NOMO-1 treated with dmso at 0.1 percent for 144 hours (cell line): ENCODE results near the gene CCDC167.

Source experiments
- DNase-seq: peaks from one replicate; lab custom pipeline; 2025; ENCODE audit not compliant: unreplicated experiment; lab: John Stamatoyannopoulos, UW

The CCDC167 gene

DNA sequence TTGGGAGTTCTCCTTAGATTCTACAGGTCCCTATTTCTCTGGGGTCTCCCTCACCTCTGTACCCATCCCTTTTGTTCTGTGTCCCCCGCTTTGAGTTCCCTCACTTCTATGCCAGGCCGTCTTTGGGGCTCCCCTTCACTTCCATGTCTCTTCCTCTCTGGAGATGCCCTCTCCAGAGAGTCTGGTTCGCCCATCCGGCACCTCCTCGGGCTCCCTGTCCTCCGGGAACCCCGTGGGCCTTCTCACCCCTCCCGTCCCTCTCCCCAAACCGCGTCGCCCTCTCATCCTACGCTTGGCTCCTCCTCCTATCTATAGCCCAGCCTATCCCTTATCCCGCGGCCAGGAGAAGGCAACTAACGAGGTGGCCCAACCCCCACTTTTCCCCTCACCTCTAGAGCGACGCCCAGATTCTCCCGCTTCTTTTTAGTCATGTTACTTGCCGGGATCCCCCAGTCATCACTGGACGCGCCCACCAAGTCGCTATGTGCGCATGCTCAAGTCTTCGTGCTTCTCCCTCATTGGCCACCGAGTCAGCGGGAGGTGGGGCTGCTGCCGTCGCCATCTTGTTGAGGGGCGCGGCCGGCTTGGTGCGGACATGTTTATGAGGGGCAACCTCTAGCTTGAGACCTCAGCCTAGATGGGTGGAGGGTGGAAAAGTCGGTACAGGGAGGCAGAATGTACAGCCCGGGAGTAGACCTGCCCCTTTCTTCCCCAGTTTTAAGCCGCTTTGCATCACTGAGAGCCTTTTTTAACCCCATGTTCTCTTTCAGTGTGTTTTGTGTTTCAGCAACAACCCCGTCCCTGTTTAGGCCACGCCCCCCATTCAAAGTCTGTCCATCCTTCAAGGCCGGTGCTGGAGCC is at the start of gene CCDC167:
TSS of gene CCDC167 (minus strand) at position 461 of the 861 bp plus-strand sequence. CDS start at position 431, 30 bp downstream.
- DNase-seq, result peak; percentile 85

DNA sequence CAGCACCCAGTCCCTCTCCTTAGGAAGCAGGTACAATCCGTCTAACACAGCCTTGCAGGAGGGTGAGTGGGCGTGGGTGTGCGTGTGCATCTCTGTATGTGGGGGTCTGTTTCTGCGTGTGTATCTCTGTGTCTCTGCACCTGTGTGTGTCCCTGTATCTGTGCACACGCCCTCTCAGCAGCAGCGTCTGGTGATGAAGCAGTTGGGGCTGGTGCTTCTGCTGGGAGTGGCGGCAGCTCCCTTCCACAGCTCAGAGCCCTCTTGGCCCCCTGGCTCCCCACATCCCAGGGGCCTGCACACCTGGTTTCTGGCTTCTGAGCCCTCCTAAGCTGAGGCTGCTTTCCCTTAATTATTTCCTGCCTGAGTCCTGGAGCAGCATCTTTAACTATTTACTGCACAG is 49.5 kb upstream of the CCDC167 start:
- no peak for DNase-seq

DNA sequence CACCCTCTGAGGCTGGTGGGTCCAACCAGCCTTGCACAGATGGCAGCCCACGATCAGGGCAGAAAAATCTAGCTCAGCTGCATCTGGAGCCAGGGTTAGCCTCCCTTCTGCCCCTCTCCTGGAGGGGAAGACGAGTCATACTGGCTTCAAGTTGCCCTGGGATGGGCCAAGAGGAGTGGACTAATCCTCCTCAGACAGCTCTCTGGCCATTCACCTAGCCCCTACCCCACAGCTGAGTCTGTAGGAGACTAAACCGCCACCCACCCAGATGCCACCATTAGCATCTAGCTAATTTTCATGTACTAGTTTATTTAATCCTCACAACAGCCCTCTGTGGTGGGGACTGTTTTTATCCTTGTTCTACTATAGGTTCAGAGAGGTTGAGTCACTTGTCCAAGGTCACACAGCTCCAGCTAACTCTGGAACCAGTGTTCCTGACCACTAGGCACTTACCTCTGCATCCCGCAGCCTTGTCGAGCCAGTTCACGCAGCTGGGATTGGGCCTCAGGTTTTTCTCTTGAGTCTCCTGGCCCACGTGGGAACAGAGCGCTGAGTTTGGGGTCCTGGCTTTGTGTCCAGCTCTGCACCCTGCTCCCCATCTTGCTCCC is 48.5 kb upstream of the CCDC167 start:
- DNase-seq, result no peak

DNA sequence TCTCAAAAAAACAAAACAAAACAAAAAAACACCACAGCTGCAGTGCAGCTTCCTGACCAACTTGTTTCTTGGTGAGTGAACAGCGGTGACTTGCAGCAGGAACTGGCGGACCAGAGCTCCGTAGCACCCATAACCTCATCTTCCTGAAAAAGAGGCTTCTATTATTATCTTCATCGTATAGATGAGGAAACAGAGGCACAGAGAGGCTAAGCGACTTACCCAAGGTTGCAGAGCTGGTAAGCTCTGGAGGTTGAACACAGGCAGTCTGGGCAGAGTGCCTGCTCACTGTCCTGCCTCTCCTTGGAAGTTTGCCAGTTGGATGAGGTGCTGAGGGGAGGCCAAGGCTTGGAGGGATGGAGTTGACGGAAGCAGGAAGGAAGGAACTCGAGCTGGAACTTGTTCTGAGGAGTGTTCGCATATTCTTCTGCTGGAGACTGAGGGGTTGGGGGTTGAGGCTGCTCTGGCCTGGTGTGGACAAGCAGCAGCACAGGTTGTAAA is 47.9 kb upstream of the CCDC167 start:
- no peak for DNase-seq

DNA sequence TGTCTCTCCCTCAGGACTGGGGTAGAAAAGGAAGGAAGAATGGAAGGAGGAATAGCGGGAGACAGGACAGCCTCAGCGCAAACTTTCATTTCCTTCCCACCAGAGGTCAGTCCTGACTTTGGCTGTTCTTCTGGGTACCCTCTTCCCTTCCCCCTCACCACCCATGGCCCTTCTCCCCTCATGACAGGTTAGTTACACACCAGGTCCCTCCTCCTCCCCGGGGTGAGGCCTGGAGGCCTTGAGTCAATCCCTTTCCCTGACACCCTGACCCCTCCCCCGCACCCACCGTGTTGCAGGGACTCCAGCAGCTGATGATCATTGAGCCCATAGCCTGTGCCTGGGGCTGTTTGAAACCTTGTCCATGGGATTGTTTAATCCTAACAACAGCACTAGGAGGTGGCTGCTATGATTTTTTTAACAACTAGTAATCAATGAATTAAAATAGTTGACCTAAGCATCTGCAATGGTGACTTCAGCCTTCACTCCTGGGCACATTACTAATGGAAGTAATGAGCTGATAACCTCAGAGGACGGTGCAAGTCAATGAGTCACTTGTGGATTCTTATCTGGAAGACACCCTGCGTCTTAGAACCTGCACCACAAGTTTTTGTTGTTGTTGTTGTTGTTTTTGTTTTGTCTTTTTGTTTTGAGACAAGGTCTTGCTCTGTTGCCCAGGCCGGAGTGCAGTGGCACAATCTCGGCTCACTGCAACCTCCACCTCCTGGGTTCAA is 46.6 kb upstream of the CCDC167 start:
- no peak for DNase-seq

DNA sequence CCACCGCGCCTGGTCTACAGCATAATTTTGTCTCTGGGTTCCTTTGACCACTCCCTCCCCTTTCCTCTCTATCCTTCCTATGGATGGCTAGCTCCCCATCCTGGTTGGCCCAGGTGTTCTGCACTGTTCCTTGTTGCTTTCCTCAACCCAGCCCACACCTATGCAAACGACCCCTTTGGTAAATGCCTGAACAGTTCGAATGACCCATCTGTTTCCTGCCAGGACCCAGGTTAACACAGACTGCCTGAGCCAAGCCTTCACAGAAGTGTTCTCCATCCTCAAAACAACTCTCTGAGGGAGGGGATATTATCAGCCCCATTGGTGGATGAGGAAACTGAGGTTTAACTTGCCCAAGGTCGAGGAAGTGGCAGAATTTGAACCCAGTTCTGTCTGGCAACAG is 44.8 kb upstream of the CCDC167 start:
- no peak for DNase-seq

DNA sequence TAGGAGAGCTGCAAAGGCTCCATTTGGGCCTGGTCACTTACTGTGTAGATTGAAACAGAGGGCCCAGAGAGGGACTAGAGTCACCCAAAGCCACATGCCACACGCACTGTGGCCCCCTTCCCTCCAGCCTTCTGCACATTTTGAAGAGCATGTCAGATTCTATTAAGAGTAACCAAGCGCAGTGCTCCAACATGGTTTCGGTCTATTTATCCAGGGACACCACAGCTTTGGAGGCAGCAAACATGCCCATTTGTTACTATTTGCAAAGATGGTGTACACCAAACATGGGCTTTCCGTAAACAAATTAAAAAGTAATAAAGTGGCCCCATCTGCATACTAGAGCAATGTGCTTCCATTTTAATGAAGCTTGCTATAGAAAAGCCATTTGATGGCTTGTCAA is 43.7 kb upstream of the CCDC167 start:
- DNase-seq, result no peak

DNA sequence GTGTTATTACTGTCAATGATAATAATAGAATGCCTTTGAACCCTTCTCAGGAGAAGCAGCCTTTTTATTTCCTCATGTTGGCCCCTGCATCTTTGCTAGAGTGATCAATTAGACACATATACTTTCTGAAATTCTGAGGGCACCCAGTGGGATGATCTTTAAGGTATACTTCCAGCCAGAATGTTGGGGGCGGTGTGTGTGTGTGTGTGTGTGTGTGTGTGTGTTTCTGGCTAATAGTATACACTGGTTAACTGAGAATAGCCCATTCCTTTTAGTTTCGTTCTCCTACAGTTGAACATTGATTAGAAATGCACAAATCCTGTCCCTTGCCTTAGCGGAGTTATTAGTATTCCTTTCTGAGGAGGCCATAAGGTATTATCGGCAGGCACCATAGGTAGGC is 41.7 kb upstream of the CCDC167 start:
- DNase-seq, result no peak

DNA sequence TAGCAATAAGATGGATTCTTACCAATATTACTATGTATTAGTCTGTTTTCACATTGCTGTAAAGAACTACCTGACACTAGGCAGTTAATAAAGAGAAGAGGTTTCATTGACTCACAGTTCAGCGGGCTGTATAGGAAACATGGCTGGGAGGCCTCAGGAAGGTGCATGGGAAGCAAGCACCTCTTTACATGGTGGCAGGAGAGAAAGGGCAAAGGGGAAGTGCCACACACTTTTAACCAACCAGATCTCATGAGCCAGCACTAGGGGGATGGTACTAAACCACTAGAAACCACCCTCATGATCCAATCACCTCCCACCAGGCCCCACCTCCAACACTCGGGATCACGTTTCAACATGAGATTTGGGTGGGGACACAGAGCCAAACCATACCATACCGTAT is 40.7 kb upstream of the CCDC167 start:
- DNase-seq, result no peak

DNA sequence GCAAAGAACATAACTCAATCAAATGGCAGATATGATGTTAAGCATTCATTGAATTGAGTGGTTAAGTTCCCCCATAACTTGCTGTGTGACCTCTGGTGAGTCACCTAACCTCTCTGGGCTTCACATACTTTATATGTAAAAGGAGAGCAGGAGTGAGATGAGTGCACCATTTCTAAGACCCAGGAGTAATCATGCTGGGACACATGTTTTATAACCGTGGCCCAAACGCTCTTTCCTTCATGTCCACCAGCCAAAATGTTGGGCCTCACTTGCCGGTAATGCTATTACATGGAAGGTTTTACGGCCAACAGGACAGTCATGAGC is 40.3 kb upstream of the CCDC167 start:
- no peak for DNase-seq

DNA sequence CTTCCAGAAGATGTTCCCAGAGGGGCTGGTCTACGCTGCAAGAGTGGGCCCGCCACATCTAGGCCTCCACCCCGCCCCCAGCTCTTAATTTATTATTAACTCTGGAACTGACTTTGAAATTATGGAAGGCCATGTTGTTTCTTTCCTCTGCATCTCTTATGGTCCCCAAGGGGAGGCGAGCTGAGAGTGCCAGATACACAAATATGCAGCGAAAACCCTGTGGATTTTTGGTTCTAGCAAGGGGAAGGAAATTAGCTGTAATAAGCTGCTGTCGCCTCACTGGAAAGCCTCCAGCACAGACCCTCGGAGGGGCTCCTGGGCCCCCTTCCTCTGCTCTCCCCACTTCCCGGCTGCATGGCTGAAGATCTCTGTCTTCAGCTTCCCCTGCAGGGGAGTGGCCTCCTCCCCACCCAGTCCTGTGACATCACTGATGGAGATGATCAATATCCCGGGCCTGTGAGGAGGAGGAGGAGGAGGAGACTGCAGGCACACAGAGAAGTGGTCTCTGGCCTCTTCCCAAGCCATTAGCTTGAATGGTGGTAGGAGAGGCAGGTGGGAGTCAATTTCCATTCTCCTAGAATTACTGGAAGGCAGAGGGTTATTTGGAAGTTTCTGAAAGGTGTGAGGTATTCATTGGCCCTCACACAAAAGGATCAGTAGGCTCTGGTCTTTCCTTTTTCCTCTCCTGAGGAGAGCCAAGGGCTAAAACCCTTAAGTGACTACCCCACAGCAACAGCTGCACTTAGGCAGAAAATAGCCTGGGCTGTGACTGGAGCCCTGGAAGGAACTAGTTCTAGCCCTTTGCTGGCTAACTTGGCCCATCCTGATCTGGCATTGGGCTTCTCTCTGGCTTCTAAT is 39.7 kb upstream of the CCDC167 start:
- no peak for DNase-seq

DNA sequence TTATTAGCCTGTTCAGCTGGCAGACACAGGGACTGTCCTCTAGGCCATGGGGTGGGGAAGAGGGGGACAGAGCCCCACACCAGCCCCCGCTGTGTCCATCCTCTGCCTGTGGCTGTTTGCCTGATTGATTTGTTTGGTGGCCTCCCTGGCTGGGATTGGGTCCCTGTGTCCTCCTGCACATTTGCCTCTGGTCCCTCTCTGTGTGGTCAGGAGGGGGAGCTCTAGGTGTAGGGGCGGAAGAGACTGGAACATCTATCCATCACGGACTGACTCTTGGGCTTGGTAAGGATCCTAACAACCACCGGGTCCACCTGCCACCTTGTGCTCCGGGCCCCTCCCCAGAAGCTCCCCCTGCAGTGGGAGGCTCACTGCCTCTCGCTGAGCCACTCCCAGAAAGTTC is 38.4 kb upstream of the CCDC167 start:
- DNase-seq, result no peak

DNA sequence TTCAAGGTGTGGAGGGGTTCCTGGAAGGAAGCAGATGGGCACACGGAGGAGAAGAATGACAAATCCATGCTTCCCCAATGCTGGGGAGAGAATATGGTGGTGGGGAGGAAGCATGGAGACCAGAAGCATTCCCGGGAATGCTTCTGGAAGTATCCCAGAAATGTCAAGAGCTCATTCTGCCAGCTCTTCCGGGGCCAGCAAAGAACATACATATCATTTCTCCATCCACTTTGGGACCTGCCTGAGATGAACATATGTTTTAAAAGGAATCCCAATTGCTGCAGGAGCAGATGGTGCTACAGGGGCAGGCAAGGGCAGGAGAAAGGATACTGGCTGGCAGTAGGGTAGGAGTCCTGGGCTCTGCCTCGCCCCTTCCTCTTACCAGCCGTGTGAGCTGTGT is 37.9 kb upstream of the CCDC167 start:
- DNase-seq, result no peak

DNA sequence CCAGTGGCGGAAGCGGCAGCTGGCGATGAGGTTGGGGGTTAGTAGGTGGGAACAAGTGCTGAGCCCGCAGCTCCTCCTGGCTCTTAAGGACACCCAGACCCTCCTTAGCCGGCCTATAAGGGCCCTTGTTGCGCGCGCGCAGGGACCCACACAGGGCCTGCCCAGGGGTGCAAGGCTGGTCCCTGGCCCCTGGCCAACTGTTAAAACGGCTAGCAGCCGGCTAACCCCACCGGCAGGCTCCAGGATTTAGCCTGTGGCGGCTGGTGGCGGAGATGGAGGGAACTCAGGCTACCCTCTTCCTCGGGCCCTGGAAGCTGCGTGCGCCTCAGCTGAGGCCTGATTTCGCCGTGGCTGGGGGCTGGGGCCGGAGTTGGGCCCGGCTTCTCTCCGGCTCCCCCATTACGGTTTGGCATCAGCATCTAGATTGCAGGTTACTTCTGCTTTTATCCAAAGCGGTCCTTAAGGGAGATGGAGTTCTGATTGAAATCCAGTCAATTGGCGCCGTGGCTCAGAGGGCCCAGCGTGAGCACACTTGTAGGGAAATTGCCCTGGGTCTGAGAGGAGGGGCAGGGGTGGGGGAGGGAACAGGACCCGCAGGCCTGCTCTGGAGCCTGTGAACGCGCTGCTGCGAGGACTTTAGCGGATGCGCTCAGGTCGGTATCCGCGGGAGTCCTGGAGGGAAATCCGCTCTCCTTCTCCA is 36.9 kb upstream of the CCDC167 start:
- no peak for DNase-seq

DNA sequence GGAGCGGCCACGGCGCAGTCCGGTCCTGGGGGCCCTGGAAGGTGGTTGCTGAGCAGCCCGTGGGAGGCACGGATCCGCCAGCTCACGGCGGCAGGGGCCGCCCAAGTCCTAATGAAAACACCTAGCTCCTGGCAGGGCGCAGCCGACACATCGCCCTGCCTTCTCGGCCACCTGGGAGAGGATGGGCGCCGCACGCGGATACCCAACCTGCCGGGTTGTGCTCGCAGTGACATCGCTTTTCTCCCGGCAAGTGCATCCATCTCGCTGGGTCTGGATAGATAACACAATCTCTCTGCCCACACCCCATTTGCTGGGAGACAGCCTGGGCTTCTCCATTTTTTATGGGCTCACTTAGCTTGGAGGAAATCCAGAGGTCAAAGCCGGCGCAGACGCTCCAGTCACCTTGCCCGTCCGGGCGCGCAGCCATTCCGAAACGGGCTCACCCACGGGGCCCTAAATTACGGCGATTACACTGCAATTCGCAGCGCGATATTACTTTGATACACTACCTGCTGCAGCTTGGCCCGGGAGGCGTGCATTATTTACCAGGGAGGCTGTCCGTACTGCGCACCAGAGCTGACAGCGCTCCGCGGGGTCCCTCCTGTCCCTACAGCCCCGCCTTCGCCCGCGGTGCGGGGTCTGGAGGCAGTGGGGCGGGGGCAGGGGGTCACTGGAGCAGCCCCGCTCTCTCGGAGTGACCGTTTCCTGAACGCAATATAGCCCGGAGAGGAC is 36.2 kb upstream of the CCDC167 start:
- DNase-seq, result no peak

DNA sequence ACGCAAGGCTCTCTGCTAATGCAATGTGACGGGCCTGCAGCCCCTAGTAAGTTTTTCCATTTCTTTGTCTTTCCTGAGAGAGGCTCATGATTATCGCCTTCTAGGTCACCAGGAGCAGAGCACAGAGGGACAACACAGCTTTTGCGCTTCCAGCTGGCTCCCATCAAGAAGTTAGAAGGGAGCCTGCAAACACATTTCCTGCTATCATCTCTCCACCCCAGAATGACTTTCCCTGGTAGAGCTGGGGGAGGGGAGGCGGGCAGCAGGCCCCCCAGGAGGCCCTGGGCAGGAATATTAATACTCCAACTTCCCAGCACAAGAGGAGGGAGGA is 35.7 kb upstream of the CCDC167 start:
- DNase-seq, result no peak

DNA sequence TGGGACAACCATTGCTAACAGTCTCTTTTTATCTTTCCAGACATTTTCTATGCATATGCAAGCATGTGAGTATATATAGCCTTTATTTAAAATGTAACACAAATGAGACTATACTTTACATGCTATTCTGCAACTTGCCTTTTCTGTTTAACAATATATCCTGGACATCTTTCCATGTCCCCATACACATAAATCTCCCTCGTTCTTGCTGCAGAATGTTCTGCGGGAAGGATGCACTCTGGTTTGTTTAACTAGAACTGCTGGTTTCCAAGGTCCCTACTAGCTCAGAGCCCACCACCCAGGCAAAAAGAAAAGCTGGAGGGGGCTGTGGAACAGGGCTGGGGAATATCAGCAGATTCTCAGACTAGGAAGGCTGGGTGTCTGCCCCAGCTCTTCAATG is 35.2 kb upstream of the CCDC167 start:
- DNase-seq, result no peak

DNA sequence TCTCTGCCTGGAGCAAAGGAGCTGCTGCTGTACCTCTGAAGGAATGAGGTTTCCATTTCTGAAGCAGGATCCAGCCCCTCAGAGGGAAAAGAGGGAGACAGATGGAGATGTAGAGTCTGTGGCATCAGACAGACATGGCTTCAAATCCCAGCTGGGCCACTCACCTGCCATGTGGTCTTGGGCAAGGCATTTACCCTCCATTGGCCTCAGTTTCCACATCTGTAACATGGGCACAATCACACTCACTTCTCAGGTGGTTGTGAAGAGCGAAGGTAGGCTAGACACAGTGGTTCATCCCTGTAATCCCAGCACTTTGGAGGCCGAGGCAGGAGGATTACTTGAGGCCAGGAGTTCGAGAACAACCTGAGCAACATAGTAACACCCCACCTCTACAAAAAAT is 32.4 kb upstream of the CCDC167 start:
- no peak for DNase-seq

DNA sequence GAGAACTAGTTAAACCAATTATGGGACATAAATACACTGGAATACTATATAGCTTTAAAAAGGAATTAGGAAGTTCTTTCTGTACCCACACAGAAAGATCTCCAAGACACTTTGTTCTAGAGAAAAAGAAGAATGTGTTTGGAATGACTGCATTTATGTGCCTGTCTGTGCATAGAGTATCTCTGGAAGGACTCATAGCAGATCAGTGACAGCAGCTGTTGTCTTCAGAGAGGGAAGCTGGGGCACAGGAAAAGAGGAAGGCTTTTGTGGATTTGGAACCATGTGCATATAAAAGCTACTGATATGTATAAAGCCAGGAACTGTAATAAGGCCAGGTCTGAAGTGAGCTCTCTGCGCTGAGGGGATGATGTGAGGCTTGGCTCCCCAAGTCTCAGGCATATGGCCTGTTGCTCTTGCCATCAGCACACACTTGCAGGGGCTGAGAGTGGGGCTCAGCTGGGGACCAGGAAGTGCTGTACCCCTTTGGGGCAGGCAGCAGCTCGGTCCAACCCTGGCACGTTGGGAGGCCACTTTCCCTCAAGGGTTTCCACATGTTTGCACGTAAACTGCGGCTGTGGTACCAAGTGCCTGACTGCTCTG is 31.8 kb upstream of the CCDC167 start:
- no peak for DNase-seq

DNA sequence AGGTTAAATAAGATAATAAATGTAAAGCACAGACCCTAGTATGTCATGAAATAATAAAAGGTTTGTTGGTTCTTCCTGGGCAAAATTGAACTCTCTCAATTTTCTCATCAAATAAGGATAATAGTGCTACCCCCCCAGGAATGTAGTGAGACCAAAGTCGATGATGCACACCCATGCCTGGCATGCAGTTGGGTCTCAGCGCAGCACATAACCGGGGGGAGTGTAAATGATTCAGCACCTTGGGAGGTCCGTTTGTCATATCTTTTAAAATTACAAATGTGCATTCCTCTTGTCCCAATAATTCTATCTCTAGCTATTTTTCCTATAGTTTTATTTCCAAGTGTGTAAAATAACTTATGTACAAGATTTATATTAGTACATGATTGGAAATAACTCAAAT is 31.3 kb upstream of the CCDC167 start:
- no peak for DNase-seq
